GM19023 (cell line): ENCODE data around the gene BABAM2.

Source experiments
- ATAC-seq: cut with Tn5 transposase; IDR thresholded peaks from one replicate; pipeline ENCODE4 v1.9.1; 2021; ENCODE audit warnings: mild to moderate bottlenecking, moderate library complexity; ENCODE audit not compliant: unreplicated experiment

Gene BABAM2

GRCh38 chr2:28387082-28387960 is 496.8 kb downstream of the BABAM2 start:
- ATAC-seq = no peak
